Neural cell (in vitro differentiated cells): ENCODE results near the gene SLC1A3. TPM values are rescaled to one million over a fixed set of nuclear protein-coding genes. Genes with fewer than 3 reads are reported as not detected.

Experiments
- H2AFZ ChIP-seq: fragments of 200-600, 300-800 bp; sonication (generic), shearing (Covaris generic); 2 replicates; pipeline ENCODE4 v1.6.0; 2014; ENCODE audit warnings: low read depth, mild to moderate bottlenecking, antibody characterized with exemption, low read length, moderate library complexity
- H3F3A ChIP-seq: fragments of 200-600 bp; shearing (Covaris generic); 2 replicates; pipeline ENCODE4 v1.6.1; 2016; ENCODE audit warnings: mild to moderate bottlenecking, moderate library complexity, mixed read lengths, antibody characterized with exemption, low read length; ENCODE audit not compliant: insufficient read depth, poor library complexity, severe bottlenecking
- H3K27ac ChIP-seq: fragments of 200-600, 300-800 bp; sonication (generic), shearing (Covaris generic); 2 replicates; pipeline ENCODE4 v1.5.1; 2014; ENCODE audit warnings: mild to moderate bottlenecking, low read length, moderate library complexity
- H3K27me3 ChIP-seq: fragments of 300-800, 200-600 bp; sonication (generic), shearing (Covaris generic); 2 replicates; pipeline ENCODE4 v1.6.0; 2014; ENCODE audit warnings: mild to moderate bottlenecking, low read depth, low read length, moderate library complexity; ENCODE audit not compliant: insufficient read depth
- H3K36me3 ChIP-seq: fragments of 300-800, 200-600 bp; sonication (generic), shearing (Covaris generic); 2 replicates; pipeline ENCODE4 v1.5.1; 2014; ENCODE audit warnings: mild to moderate bottlenecking, antibody characterized with exemption, low read length, moderate library complexity; ENCODE audit not compliant: insufficient read depth
- H3K4me2 ChIP-seq: fragments of 300-800, 200-600 bp; sonication (generic), shearing (Covaris generic); 2 replicates; pipeline ENCODE4 v1.6.0; 2014; ENCODE audit warnings: mild to moderate bottlenecking, low read length
- H3K4me3 ChIP-seq: fragments of 300-800, 200-600 bp; sonication (generic), shearing (Covaris generic); 2 replicates; pipeline ENCODE4 v1.5.1; 2014; ENCODE audit warnings: mild to moderate bottlenecking, low read length, moderate library complexity
- H3K79me2 ChIP-seq: fragments of 200-600 bp; shearing (Covaris generic); replicated peaks from 2 replicates; pipeline ENCODE4 v1.6.0; 2014; ENCODE audit warnings: mild to moderate bottlenecking, low read length, moderate library complexity; ENCODE audit not compliant: insufficient read depth
- H3K9ac ChIP-seq: fragments of 300-800, 200-600 bp; sonication (generic), shearing (Covaris generic); 2 replicates; pipeline ENCODE4 v1.6.1; 2016; ENCODE audit warnings: mild to moderate bottlenecking, low read length, mixed read lengths
- H3K9me2 ChIP-seq: fragments of 200-600 bp; shearing (Covaris generic); 2 replicates; pipeline ENCODE4 v1.6.1; 2016; ENCODE audit warnings: mild to moderate bottlenecking, low read length, mixed read lengths; ENCODE audit not compliant: insufficient read depth
- H3K9me3 ChIP-seq: fragments of 200-600, 300-800 bp; sonication (generic), shearing (Covaris generic); 2 replicates; pipeline ENCODE4 v1.6.1; 2016; ENCODE audit warnings: mild to moderate bottlenecking, mixed run types, low read length, moderate library complexity, mixed read lengths
- H4K20me1 ChIP-seq: fragments of 200-600 bp; shearing (Covaris generic); 2 replicates; pipeline ENCODE4 v1.6.1; 2016; ENCODE audit warnings: mild to moderate bottlenecking, mixed run types; ENCODE audit not compliant: insufficient read depth
- CTCF ChIP-seq: fragments of 450-650 bp; IDR thresholded peaks from 2 replicates; pipeline ENCODE4 v1.5.1; 2014; ENCODE audit warnings: antibody characterized with exemption, mild to moderate bottlenecking, moderate library complexity; ENCODE audit not compliant: poor library complexity, severe bottlenecking
- EP300 ChIP-seq: fragments of 450-650 bp; conservative IDR thresholded peaks from 2 replicates; pipeline ENCODE4 v1.6.1; 2014; ENCODE audit warnings: antibody characterized with exemption, mild to moderate bottlenecking, moderate library complexity; ENCODE audit not compliant: poor library complexity, severe bottlenecking
- EZH2 ChIP-seq: fragments of 200-600, 300-800 bp; shearing (Covaris generic), sonication (generic); IDR thresholded peaks from 2 replicates; pipeline ENCODE4 v1.6.1; 2014; ENCODE audit warnings: antibody characterized with exemption, low read length, borderline replicate concordance, mild to moderate bottlenecking; ENCODE audit not compliant: insufficient read depth, poor library complexity, severe bottlenecking
- MXI1 ChIP-seq: fragments of 450-650 bp; conservative IDR thresholded peaks from 2 replicates; pipeline ENCODE4 v1.6.1; 2014; ENCODE audit warnings: antibody characterized with exemption, mild to moderate bottlenecking; ENCODE audit not compliant: poor library complexity, severe bottlenecking
- POLR2AphosphoS5 ChIP-seq: IDR thresholded peaks from 2 replicates; pipeline ENCODE4 v1.6.1; 2012
- RAD21 ChIP-seq: fragments of 450-650 bp; conservative IDR thresholded peaks from 2 replicates; pipeline ENCODE4 v1.6.1; 2014; ENCODE audit warnings: antibody characterized with exemption, mild to moderate bottlenecking, moderate library complexity
- REST ChIP-seq: IDR thresholded peaks from 2 replicates; pipeline ENCODE4 v1.6.1; 2012; ENCODE audit warnings: borderline replicate concordance
- SMC3 ChIP-seq: fragments of 450-650 bp; conservative IDR thresholded peaks from 2 replicates; pipeline ENCODE4 v1.6.1; 2014; ENCODE audit warnings: antibody characterized with exemption, mild to moderate bottlenecking, moderate library complexity; ENCODE audit not compliant: poor library complexity
- TAF1 ChIP-seq: IDR thresholded peaks from 2 replicates; pipeline ENCODE4 v1.6.1; 2012; ENCODE audit warnings: low read depth
- polyA plus RNA-seq: library from polyadenylated mRNA; depleted of rRNA; stranded (reverse); fragments of >200 nt; gene quantifications from 2 replicates; pipeline ENCODE4 v1.2.3, GENCODE V29; 2014

The SLC1A3 gene
- polyA plus RNA-seq, 1 donor from 2014 or later, result 1.9 TPM

- Histone ChIP-seq H3F3A (no peaks in the 10 kb centered on the region), H3K27ac (no peak overlapping the region), H3K4me2 (no peak overlapping the region), H3K36me3 (no peaks in the 10 kb centered on the region), H3K4me3 (no peak overlapping the region), H3K79me2 (no peaks in the 10 kb centered on the region), H3K27me3 (no peaks in the 10 kb centered on the region), H3K9me3 (no peaks in the 10 kb centered on the region), H4K20me1 (no peaks in the 10 kb centered on the region), H3K9ac (no peak overlapping the region), H3K9me2 (no peaks in the 10 kb centered on the region), H2AFZ (no peak overlapping the region)
- TF ChIP-seq RAD21 (no peak), POLR2AphosphoS5 (no peak), MXI1 (no peak), CTCF (no peak), TAF1 (no peak), REST (no peak), EZH2 (no peak), EP300 (no peak), SMC3 (no peak)
Observed at GRCh38 chr5:36646507-36647023, 40.2 kb downstream of the SLC1A3 start.

- Histone ChIP-seq H3K36me3 (no peaks in the 10 kb centered on the region), H3K9ac (no peak overlapping the region), H3K27ac (no peak overlapping the region), H3K4me2 (no peak overlapping the region), H4K20me1 (no peaks in the 10 kb centered on the region), H3K79me2 (no peaks in the 10 kb centered on the region), H3K9me2 (no peaks in the 10 kb centered on the region), H2AFZ (no peak overlapping the region), H3K4me3 (no peak overlapping the region), H3K27me3 (no peaks in the 10 kb centered on the region), H3K9me3 (no peaks in the 10 kb centered on the region), H3F3A (no peaks in the 10 kb centered on the region)
- TF ChIP-seq REST (no peak), EP300 (no peak), RAD21 (no peak), CTCF (no peak), MXI1 (no peak), TAF1 (no peak), EZH2 (no peak), POLR2AphosphoS5 (no peak), SMC3 (no peak)
Observed at GRCh38 chr5:36647046-36647445, 40.6 kb downstream of the SLC1A3 start.
